NOMO-1 treated with DMSO at 0.1 percent for 48 hours (cell line): ENCODE measurements around the gene KCNN4.
"Not testable (repeated sequence)": the region's sequence is repeated elsewhere in the genome, so short reads cannot be mapped to it uniquely, and the experiment has no call there.

Experiments
- DNase-seq: peaks from one replicate; lab custom pipeline; 2025; ENCODE audit not compliant: unreplicated experiment; lab: John Stamatoyannopoulos, UW

The KCNN4 gene

DNA sequence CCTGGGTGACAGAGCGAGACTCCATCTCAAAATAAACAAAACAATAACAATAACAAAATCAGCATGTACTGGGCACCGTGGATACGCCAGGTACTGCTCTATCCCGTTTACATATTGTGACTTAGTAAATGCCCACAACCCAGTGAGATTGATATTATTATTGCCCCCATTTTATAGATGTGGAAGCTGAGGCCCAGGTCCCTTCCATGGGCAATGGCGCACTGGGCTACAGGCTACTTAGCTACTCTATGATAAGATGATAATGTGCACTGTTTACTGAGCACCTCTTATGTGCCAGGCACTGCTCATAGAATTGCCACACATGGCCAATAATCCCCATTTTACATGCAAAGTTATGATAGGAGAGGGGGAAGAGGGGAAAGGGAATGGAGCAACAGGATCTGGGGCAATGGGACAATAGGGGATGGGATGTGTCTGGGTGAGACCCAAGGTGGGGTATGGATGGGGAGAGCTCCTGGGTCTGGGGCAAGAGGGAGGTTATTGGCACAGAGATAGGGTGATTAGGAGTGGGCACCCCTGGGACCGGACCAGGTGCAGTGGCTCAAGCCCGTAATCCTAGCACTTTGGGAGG is 5.4 kb downstream of the KCNN4 start:
- DNase-seq = no peak

DNA sequence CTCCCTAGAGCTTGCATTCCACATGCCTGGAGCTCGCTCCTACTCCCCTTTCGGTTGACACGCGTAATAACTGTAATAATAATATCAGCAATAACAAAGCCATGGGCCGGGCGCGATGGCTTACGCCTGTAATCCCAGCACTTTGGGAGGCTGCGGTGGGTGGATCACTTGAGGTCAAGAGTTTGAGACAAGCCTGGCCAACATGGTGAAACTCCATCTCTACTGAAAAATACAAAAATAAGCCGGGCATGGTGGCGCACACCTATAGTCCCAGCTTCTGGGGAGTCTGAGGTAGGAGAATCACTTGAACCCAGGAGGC is 5.9 kb downstream of the KCNN4 start:
- DNase-seq = not testable (repeated sequence)

DNA sequence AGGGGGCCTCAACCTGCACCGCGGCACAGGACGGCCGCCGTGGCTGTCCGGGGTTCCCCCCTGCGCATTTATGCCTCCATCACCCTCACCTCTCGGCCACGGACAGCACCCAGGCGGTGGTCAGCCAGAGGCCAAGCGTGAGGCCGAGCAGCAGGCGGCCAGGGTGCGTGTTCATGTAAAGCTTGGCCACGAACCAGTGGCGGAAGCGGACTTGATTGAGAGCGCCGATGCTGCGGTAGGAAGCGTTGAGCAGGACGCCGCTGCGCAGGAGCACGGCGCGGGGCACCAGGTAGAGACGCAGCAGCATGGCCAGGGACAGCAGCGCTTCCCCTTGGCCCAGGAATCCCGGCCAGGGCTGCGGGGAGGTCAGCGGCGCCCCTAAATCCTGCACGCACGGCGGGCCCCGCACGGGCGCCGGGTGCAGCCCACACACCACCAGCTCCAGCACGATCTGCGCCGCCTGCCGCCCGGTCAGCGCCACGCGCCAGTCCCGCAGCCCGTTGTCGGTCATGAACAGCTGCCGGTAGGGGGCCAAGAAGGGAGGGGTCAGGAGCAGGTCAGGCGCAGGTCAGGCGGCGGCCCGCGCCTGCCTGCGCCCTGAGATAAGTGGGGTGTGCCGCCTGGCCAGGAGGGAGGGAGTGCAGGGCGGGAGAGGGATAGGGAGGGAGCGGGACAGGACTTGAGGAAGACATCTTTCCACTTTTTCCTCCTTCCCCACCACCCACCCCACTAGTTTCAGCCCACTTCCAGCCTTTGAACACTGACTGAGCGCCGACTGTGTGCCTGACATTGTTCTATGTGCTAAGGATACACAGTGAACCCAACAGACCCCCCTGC is 6.5 kb downstream of the KCNN4 start:
- DNase-seq = no peak

DNA sequence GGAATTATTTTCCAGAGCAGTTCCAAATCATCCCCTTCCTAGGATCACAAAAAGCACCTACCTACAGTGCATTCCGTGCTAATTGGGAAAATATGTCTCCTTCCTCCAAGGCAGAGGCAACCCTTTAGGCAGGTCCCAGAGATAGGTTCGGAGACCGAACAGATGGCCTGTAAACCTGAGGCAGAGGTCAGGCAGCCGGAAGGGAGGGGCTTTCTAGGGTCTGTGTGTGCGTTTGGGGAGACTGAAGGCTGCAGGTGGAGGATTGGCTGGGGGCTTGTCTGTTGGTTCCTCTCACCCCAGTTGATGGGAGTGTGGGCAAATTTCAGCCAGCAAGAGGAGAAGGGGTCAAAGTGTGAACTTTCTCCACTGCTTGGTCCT is 7.1 kb downstream of the KCNN4 start:
- no peak for DNase-seq

DNA sequence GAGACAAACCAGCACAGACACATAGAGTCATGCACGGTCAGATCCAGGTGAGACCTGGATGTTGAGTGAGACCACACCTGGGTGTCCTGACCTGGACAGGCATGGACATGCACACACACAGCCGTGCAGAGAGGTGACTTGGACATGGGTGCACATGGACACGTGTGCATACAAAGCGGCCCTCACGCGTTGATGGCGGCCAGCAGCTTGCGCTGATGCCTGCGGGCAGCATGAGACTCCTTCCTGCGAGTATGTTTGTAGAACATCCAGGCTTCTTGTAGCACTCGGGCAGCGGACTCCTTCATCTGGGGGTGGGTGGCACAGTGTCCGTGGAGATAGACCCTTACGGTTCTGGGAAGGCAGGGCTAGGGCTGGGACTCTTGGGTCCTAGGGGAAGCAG is 11.5 kb downstream of the KCNN4 start:
- no peak for DNase-seq

DNA sequence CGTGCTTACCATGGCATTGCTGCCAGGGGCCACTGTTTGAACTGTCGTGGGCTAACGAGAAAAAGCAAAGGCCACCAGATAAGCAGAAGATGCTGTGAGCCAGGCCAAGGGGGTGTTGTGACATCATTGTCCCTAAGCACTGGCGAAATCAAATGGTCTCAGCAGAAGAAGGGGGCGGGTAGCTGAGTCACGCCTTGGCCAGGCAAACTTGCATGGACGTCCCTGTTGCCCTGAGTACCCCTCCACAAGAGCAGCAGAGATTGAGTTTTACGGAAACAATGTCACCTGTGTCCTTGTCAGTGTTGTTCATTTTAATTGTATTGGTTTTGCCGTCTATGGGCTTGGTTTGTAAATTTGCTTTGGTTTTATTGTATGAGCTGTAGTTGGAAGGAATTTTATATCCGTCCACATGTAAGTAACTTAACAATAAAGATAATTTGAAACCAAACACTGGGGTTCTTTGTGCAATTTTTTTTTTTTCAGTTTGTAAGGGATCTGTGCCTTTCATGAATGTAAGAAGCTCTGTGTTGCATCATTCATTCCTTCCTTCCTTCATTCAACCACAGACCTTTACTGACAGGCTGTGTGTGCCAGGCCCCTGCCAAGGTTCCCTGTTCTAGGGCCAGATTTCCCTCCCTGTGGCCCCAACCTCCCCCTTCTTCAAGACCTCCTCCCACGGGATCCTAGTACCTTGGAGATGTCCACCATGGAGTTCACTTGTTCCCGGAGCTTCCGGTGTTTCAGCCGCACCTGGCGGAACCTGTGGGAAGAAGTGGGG is 12.3 kb downstream of the KCNN4 start:
- DNase-seq = peak; percentile 84

DNA sequence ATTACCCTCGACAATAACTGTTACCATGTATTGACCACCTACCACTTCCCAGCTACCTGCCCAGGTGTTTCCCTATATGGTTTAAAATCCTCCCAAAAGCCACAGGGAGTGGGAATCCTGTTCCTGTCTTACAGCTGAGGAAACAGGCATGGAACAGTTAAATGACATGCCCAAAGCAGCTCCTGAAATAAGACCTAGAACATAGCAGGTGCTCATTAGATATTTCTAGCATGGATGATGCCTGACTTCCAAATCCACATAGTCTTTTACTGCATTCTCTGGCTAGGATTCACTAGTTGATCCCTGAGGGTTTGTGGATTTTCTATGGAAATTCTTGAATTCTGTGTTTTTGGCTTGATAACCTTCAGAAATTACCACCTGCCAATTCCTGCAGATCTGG is 13.0 kb downstream of the KCNN4 start:
- DNase-seq = no peak

DNA sequence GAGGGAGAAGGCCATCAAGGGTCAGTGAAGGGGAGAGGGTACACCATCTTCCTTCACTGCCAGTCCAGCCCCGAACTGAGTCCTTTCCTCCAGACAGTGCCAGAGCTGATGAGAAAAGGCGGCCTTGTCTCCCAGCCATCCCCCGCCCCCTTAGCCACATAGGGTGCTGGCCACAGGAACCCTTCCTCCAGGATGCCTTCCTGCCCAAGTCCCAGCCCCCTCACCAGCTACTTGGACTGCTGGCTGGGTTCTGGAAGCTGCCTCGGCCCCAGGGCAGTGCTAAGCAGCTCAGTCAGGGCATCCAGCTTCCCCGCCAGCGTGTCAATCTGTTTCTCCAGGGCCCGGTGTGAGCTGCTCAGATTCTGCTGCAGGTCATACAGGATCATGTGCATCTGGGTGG is 13.5 kb downstream of the KCNN4 start:
- no peak for DNase-seq

DNA sequence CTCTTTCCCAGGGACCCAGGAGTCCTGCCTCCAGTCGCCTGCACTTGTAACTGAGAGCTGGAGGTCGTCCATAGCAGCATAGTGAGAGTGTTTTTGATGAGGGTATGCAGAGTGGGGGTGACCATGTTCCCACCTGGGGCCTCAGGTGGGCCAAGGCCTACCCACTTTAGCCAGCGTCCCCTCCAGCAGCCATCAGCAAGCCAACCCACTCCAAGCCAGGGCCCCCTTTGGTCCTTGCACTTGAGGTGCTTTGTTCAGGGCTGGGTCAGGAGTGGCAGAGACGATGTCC is 14.1 kb downstream of the KCNN4 start:
- no peak for DNase-seq

DNA sequence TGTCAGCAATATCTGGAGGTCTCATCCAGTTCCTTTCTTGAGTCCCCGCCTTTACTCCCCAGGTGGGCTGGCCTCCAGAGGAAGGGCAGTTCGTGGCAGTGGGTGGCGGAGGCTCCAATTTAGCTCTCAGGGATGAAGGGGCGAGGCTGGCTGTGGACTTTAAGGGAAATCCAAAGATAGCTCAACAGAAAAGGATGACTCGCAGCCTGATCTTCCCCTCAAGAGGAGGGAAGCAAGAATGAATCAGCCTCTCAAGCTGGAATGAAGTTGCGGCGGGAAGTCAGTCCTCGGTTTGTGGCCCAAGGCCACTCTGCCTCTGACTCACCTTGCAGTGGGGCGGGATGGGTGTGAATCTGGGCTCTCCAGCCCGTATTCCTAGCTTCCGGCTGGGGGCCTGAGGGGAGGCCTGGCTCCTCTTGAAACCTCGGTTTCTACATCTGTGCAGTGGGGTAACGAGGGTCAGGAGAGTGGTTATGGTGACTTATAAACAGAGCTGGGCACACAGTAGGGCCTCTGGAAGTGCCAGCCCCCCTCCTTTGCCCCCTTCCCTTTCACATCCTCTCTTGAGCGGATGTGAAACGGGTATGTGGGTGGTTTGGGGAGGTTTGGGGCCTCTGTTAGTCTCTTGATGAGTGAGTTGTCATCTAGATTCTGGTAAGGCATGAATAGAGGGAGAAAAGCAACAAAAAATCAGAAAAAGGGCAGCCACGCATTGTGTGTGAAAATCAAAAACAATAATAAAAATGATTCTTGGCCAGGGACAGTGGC is 15.5 kb downstream of the KCNN4 start:
- DNase-seq = peak; percentile 92

DNA sequence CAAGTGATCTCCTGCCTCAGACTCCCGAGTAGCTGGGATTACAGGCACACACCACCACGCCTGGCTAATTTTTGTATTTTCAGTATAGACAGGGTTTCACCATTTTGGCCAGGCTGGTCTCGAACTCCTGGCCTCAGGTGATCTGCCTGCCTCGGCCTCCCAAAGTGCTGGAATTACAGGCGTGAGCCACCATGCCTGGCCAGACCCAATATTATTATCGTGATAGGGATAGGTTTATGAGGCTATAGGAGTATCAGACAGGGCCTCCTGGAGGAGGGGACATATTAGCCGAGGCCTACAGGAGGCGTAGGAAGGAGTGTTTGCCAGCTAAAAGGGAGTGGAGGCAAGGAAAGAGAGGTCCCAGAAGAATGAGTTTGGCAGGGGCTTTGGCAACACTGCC is 16.1 kb downstream of the KCNN4 start:
- DNase-seq = not testable (repeated sequence)

DNA sequence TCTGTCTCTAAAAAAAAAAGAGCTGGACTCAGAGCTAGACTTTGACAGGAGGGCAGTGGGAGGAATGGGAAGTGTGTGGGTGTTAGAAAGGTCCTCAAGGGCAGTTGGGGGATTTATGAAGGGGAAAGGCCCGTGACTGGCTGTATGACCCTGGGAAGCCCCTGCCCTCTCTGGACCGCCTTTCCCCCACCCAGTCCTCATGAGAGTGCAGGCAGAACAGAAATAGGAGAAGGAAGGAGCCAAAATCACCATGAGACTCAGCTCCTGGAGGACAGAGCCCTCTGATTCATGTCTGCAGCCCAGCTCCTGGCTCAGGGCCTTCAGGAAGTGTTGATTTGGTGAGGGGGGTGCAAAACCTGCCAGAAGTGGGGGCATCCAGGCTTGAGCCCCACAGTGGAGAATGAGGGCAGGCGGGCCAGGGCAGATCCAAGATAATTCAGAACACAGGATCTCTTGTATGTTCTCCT is 17.3 kb downstream of the KCNN4 start:
- DNase-seq = no peak

DNA sequence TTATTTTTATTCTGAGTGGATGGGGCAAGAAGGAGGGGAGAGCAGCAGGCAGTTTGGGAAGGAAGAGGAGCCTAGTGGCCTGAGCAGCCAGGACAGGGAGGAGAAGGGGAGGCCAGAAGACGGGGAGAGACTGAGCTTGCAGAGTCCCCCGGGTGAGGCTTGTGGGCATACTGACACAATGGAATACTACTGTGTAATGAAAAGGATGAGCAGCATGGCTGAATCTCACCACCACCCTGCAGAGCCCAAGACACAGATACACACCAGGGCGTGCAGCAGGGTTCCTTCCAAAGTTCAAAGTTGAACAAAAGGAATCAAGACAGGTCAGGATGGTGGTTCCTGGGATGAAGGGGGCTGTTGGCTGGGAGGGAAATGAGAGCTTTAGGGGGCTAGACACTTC is 18.0 kb downstream of the KCNN4 start:
- no peak for DNase-seq

DNA sequence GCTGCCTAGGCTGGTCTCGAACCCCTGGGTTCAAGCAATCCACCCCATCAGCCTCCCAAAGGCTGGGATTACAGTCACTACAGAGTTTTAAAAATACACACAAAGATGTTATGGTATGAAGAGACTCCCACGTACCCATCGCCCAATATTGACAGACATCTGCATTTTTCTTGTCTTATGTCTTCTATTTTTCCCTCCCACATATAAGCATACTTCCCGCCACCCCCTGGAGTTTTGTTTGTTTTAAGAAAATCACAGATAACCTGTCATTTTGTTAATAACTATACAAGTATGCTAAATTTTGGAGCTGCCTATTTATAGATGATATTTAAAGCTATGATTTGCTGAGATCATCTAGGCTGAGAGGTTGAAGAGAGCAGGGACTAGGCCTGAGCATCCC is 19.8 kb downstream of the KCNN4 start:
- no peak for DNase-seq

DNA sequence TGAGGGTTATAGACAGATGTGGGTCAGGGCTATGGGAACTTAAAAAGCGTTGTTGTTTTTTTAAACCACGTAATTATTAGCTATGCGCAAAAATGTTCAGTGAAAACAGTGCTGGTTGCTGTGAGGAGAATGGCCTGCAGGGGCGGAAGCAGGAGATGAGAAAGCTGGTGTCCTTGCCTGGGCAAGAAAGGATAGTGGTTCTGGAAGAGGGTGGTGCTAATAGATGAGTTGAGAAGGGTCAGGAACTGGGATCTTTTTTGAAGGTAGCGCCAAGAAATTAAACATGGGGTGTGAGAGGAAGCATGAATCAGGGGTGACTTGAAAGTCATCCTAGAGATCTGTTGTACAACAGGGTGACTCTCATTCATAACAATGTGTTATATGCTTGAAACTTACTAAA is 21.3 kb downstream of the KCNN4 start:
- no peak for DNase-seq

DNA sequence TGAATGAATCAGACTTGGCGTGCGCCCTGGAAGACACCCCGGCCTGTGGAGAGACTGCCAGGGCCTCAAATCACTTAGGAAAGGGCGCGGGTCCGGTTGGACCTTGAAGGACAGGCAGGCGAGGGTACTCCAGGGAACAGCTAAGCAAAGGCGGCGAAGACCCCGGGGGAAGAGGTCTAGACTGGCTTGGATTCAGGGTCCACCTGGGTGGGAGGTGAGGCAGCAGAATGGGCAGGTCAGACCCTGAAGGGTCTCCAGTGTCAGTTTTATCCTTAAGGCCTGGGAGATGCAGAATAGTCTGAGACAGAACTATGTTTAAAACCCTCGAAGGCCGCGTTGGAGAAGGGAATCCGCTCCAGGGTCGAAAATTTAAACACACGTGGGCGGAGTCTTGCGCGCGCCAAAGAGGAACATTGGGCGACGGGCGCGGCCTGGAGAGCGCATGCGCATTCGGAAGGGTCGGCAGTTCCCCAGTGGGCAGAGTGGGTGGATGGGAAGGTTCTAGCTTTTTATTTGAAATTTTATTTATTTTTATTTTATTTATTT is 25.4 kb downstream of the KCNN4 start:
- peak; percentile 86 for DNase-seq

DNA sequence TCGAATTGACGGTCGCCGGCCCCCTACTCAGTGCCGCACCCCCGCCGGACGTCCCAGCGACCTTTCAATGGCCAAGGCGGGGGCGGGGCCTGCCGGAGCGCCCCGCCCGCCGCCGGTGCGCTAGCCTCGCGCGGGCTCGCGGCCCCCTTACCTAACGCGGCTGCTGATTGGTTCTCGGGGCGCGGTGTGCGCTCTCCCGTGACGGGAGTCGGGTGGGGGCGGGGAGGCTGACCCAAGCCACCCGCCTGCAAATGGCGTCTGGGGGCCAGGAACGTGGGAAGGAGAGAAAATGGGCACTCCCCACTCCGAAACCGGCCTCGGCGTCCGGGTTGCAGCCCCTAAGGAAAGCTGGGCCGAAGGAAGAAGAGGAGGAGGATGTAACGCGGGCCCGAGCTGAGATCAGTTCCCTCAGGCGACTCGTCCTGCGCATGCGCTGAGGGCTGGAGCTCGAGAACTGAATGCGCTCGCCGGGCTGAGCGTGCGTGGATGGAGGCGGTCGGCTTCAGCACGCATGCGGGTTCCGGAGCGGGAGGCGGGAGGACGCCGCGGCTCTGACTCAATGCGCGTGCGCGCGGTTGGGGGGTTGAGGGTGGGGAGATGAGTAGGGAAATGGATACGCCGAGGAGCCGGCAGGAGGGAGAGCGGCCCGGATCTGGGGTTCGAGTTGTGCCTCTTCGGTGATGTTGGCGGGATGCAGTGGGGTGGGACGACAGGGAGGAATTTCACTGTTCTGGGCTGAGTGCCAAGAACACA is 26.1 kb downstream of the KCNN4 start, which contains the start of gene SMG9:
SMG9 (minus strand) TSS at position 460 of the 753 bp plus-strand sequence. CDS start 4,221 bp downstream, outside the sequence.
- peak; percentile 96 for DNase-seq

DNA sequence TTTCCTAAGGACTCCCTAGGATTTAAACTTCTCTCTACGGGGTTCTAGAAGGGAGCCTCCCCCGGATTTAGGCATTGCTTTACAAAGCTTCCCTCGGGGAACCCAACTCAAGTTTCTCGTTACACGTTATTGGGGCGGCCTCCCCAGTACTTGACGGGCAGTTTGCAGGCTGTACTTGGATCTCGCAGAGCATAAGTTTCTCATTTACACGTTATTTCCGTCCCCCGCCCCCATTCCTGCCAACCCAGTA is 26.6 kb downstream of the KCNN4 start:
- DNase-seq = no peak

DNA sequence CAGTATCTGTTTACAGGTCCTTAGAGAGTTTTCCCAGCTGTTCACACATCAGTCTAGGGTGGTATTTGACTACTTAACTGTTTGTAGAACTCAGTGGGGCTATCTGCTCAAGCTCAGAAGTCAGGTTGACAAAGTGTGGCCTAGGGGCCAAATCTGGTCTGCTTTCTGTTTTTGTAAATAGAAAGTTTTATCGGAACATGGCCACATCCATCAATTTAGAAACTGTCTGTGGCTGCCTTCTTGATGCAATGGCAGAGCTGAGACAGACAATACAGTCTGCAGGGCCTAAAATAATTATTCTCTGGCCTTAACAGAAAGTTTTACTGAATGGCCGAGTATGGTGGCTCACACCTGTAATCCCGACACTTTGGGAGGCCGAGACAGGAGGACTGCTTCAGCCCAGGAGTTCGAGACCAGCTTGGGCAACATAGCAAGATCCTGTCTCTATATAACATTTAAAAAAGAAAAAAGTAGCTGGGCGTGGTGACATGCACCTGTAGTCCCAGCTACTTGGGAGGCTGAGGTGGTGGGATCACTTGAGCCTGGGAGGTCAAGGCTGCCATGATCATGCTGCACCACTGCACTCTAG is 28.4 kb downstream of the KCNN4 start:
- DNase-seq = no peak

DNA sequence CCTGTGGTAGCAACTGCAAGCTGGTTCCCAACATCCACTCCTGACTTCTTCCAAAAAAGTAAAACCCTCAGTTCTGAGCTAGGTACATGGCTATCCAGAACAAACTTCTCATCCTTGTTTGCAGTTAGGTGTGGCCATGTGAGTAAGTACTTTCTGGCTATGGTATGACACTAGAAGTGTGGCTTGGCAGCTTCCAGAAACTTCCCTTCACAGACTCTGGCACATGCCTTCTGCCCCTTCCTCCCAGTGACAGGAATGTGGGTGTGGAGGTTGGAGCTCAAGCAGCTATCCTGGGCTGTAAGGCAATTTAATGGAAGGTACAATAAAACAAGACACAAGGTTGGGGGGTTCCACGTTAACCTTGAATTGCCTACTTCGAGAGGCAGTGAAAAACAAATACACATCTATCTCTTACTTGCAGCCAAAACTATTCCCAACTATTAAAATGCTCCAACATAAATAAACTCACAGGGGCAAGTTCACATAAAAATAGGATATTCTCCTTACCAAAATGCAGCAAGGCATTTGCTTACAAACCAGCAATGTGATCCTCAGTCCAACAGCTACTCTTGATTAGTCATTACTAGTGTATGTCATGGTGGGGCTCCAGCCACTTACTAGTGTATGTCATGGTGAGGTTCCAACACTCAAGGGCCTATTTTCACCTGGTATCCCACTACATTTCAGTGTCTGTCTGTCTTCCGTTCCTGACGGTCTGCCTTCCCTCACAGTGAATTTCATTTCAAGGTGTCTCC is 29.1 kb downstream of the KCNN4 start:
- no peak for DNase-seq
